K562 (cell line): ENCODE data around the gene EML1. TPM values are rescaled to one million over a fixed set of nuclear protein-coding genes. Genes with fewer than 3 reads are reported as not detected.

Experiments used
- ATAC-seq: fragments of 200-7000 bp; cut with Tn5 transposase; 3 replicates; pipeline ENCODE4 v1.9.1; 2020; ENCODE audit warnings: moderate library complexity
- BruUV-seq: library from RNA; stranded (reverse); fragments of 400-500 nt; replicated peaks from 2 replicates; lab custom pipeline; 2021; lab: Mats Ljungman, UMichigan
- CTCF ChIA-PET: fragments of 300-600 bp; formaldehyde crosslinking; extraction: SDS; loops from one replicate; lab custom pipeline; 2021; ENCODE audit warnings: low intra/inter-chr PET ratio; lab: Yijun Ruan, JAX
- POLR2A ChIA-PET: fragments of 300-600, 350-650 bp; sonication (Branson Sonifier 250); formaldehyde crosslinking; extraction: SDS; loops from one replicate; lab custom pipeline; 2021; ENCODE audit warnings: antibody characterized with exemption, inconsistent platforms; lab: Yijun Ruan, JAX
- DNase-seq, 4 experiments: peaks; one replicate each; pipeline versions ENCODE4 v3.0.0 to v3.0.0-alpha.2; 2011 to 2018; ENCODE audit warnings: low spot score in 3 of 4, mixed read lengths in 3 of 4; ENCODE audit errors: extremely low read depth in 1 of 4
- FAIRE-seq: peaks from 2 replicates; lab custom pipeline; 2011; peaks lifted over from hg19 to GRCh38; lab: Jason Lieb, UNC
- H2AFZ ChIP-seq: 2 replicates; pipeline ENCODE4 v1.6.0; 2011; ENCODE audit warnings: low read depth, low read length, control low read depth, inconsistent platforms
- H3K27ac ChIP-seq: fragments of 200-600 bp; 3 replicates; pipeline ENCODE4 v1.8.0; 2011; ENCODE audit warnings: low read depth, mild to moderate bottlenecking, control low read depth, inconsistent platforms, low read length, moderate library complexity, mixed read lengths; ENCODE audit errors: extremely low read depth
- H3K27me3 ChIP-seq, 2 experiments: fragments of 300-600 bp in 1 of 2; 2 replicates in 1 of 2; 3 replicates in 1 of 2; pipeline versions ENCODE4 v1.6.0 to v1.8.0; 2011; ENCODE audit warnings: inconsistent platforms in 2 of 2, low read length in 2 of 2, mild to moderate bottlenecking in 1 of 2, mixed read lengths in 1 of 2, moderate library complexity in 1 of 2; ENCODE audit not compliant: control insufficient read depth in 2 of 2, insufficient read depth in 2 of 2
- H3K36me3 ChIP-seq: fragments of 300-600 bp; 3 replicates; pipeline ENCODE4 v1.8.0; 2011; ENCODE audit warnings: mild to moderate bottlenecking, low read length, inconsistent platforms; ENCODE audit not compliant: control insufficient read depth, insufficient read depth
- H3K4me1 ChIP-seq, 2 experiments: fragments of 200-600 bp in 1 of 2; replicated peaks in 1 of 2; 2 replicates in 1 of 2; 3 replicates in 1 of 2; pipeline versions ENCODE4 v1.5.1 to v1.8.0; 2011; ENCODE audit warnings: inconsistent platforms in 2 of 2, low read length in 2 of 2, mild to moderate bottlenecking in 1 of 2, mixed read lengths in 1 of 2, moderate library complexity in 1 of 2; ENCODE audit not compliant: control insufficient read depth in 2 of 2, insufficient read depth in 2 of 2
- H3K4me2 ChIP-seq: 2 replicates; pipeline ENCODE4 v1.6.1; 2011; ENCODE audit warnings: low read length, control low read depth, inconsistent platforms, mixed read lengths; ENCODE audit not compliant: insufficient read depth
- H3K4me3 ChIP-seq: fragments of 200-600 bp; sonication (generic), shearing (Covaris generic); 2 replicates; pipeline ENCODE4 v1.5.1; 2016; ENCODE audit warnings: control low read depth, inconsistent platforms
- H3K79me2 ChIP-seq: fragments of 200-600 bp; 3 replicates; pipeline ENCODE4 v1.8.0; 2011; ENCODE audit warnings: low read length, inconsistent platforms; ENCODE audit not compliant: control insufficient read depth, insufficient read depth
- H3K9ac ChIP-seq, 2 experiments: 2 replicates each; pipeline versions ENCODE4 v1.6.0 to v1.6.1; 2011; ENCODE audit warnings: low read depth in 2 of 2, low read length in 2 of 2, control low read depth in 1 of 2, inconsistent platforms in 1 of 2, mild to moderate bottlenecking in 1 of 2, mixed read lengths in 1 of 2; ENCODE audit not compliant: insufficient read depth in 1 of 2
- H3K9me1 ChIP-seq: one replicate; pipeline ENCODE4 v1.6.0; 2011; ENCODE audit warnings: inconsistent platforms, mild to moderate bottlenecking, low read length, moderate library complexity; ENCODE audit not compliant: control insufficient read depth, insufficient read depth
- H3K9me3 ChIP-seq: replicated peaks from 2 replicates; pipeline ENCODE4 v1.5.1; 2011; ENCODE audit warnings: low read depth, low read length, inconsistent platforms; ENCODE audit not compliant: control insufficient read depth, insufficient read depth
- H4K20me1 ChIP-seq: replicated peaks from 2 replicates; pipeline ENCODE4 v1.6.1; 2011; ENCODE audit warnings: low read length, inconsistent platforms, mixed read lengths; ENCODE audit not compliant: control insufficient read depth, insufficient read depth
- CBX1 ChIP-seq: sonication (generic); IDR thresholded peaks from 2 replicates; pipeline ENCODE4 v1.6.1; 2016; ENCODE audit warnings: antibody characterized with exemption, low read depth, mild to moderate bottlenecking
- CHD1 ChIP-seq: fragments of 200-600 bp; sonication (generic); IDR thresholded peaks from one replicate; pipeline ENCODE4 v1.6.1; 2012; ENCODE audit warnings: mild to moderate bottlenecking, moderate library complexity, low read length, inconsistent platforms
- ERF ChIP-seq: fragments of 450-650 bp; formaldehyde crosslinking; IDR thresholded peaks from 2 replicates; pipeline ENCODE4 v1.4.0; 2020; ENCODE audit warnings: mild to moderate bottlenecking, mixed read lengths
- EWSR1 ChIP-seq: fragments of 450-650 bp; IDR thresholded peaks from 2 replicates; pipeline ENCODE4 v1.6.1; 2018; ENCODE audit warnings: borderline replicate concordance, mild to moderate bottlenecking, low read depth, moderate library complexity; ENCODE audit not compliant: partially characterized antibody
- FOXM1 ChIP-seq, 2 experiments: fragments of 450-650 bp in 1 of 2; sonication (generic) in 1 of 2; formaldehyde crosslinking in 1 of 2; IDR thresholded peaks; 2 replicates each; pipeline versions ENCODE4 v1.6.1 to v1.9.0; 2017 to 2022; ENCODE audit warnings: low read depth in 2 of 2, mild to moderate bottlenecking in 2 of 2, missing genetic modification reagents in 1 of 2, moderate library complexity in 1 of 2
- HINFP ChIP-seq: fragments of 450-650 bp; conservative IDR thresholded peaks from 2 replicates; pipeline ENCODE4 v1.6.1; 2016; ENCODE audit warnings: missing genetic modification characterization, low read depth, mild to moderate bottlenecking, control low read depth, missing compliant biosample characterization
- HOXB6 ChIP-seq: fragments of 250-450 bp; sonication (Bioruptor Pico); IDR thresholded peaks from 2 replicates; pipeline ENCODE4 v1.5.1; 2022; ENCODE audit warnings: mild to moderate bottlenecking, borderline replicate concordance
- ILF3 ChIP-seq: fragments of 450-650 bp; IDR thresholded peaks from 2 replicates; pipeline ENCODE4 v1.6.1; 2018; ENCODE audit warnings: antibody characterized with exemption, mild to moderate bottlenecking, moderate library complexity, borderline replicate concordance
- IRF2 ChIP-seq: sonication (generic); formaldehyde crosslinking; IDR thresholded peaks from 2 replicates; pipeline ENCODE4 v1.8.1; 2022; ENCODE audit warnings: mild to moderate bottlenecking, missing genetic modification reagents
- MAX ChIP-seq: sonication (generic); formaldehyde crosslinking; IDR thresholded peaks from 2 replicates; pipeline ENCODE4 v1.9.0; 2022; ENCODE audit warnings: mild to moderate bottlenecking, missing genetic modification reagents
- PRDM10 ChIP-seq: fragments of 450-650 bp; IDR thresholded peaks from 2 replicates; pipeline ENCODE4 v1.6.1; 2018; ENCODE audit not compliant: partially characterized antibody
- PYGO2 ChIP-seq: fragments of 450-650 bp; IDR thresholded peaks from 2 replicates; pipeline ENCODE4 v1.6.1; 2016; ENCODE audit warnings: mild to moderate bottlenecking, missing genetic modification characterization, moderate library complexity, missing compliant biosample characterization
- RFX1 ChIP-seq: fragments of 450-650 bp; IDR thresholded peaks from 2 replicates; pipeline ENCODE4 v1.6.1; 2016; ENCODE audit warnings: mild to moderate bottlenecking, moderate library complexity
- SETDB1 ChIP-seq: IDR thresholded peaks from one replicate; pipeline ENCODE4 v1.6.1; 2012; ENCODE audit warnings: low read length, control low read depth, inconsistent platforms
- WGBS: fragments of 100-300 bp; shearing (Covaris generic); methylation state at CpG from one replicate; pipeline ENCODE4 v1.1.6; 2016; ENCODE audit warnings: low coverage, mixed read lengths; ENCODE audit not compliant: insufficient coverage; ENCODE audit errors: missing lambda C conversion rate; 5-methylcytosine and 5-hydroxymethylcytosine counted together
- in situ Hi-C: fragments of 300-500 bp; cut with MboI; formaldehyde crosslinking; loops from 4 replicates; pipeline ENCODE4 v1.15.0; 2018; ENCODE audit warnings: inconsistent platforms, mixed read lengths
- intact Hi-C: fragments of 100-400 bp; cut with micrococcal nuclease; formaldehyde crosslinking; loops from 2 replicates; pipeline ENCODE4 v1.14.2; 2022
- polyA plus RNA-seq, 8 experiments: library from polyadenylated mRNA; depleted of rRNA in 4 of 8; stranded (reverse) in 5 of 8; unstranded in 3 of 8; fragments of >200 nt; fragmentation: Nextera tagmentation in 2 of 8; fragmentation: Illumina TruSeq in 1 of 8; extraction: Ambion mirVana in 2 of 8; extraction: Trizol in 1 of 8; gene quantifications; 2 replicates each; pipeline versions ENCODE4 v1.2.1 to v1.2.3, GENCODE V29; 2011 to 2014; ENCODE audit warnings: inconsistent platforms in 1 of 8, missing spikeins in 1 of 8
- total RNA-seq, 7 experiments: library from RNA; depleted of rRNA in 6 of 7; stranded (reverse); fragments of >200 nt in 6 of 7; fragmentation: Illumina TruSeq in 2 of 7; extraction: Trizol in 2 of 7; gene quantifications; 2 replicates each; pipeline versions ENCODE4 v1.2.1 to v1.2.3, GENCODE V29; 2011 to 2021; ENCODE audit warnings: low replicate concordance in 1 of 7

EML1 gene
- total and polyA plus RNA-seq, 9 of the 15 experiments (the other 6 are each of a cell fraction or from before 2014, with no cell fraction given) = 0.01 to 0.35 (median 0.07) TPM; not detected in 2

GRCh38 chr14:99887407-99887806 lies 94.2 kb downstream of the EML1 start (continued):
- no peak for TF ChIP-seq PYGO2 (tag)

- H3K9me1 ChIP-seq = no peaks in the 10 kb centered on the region
- H2AFZ ChIP-seq = no peak overlapping the region
- FAIRE-seq (no peak), DNase-seq (no peak), ATAC-seq (no peak)
- H3K79me2 ChIP-seq = no peaks in the 10 kb centered on the region
- 0% methylated on average over 5 of the region's 5 CpGs for WGBS
- H3K4me2 ChIP-seq = no peak overlapping the region
- CTCF ChIA-PET = no interaction called here
- peaks cover 6 to 54% of the 10 kb centered on the region in 2 experiments for H3K27me3 ChIP-seq
- H3K9me3 ChIP-seq = no peaks in the 10 kb centered on the region
- intact Hi-C loops = no loop called here
- no peak overlapping the region for H3K27ac ChIP-seq
- H3K4me3 ChIP-seq = no peak overlapping the region
- no peaks in the 10 kb centered on the region for H3K36me3 ChIP-seq
- no peaks in the 10 kb centered on the region for H3K4me1 ChIP-seq
- no TSS peak for BruUV-seq
- no peak overlapping the region for H3K9ac ChIP-seq
- POLR2A ChIA-PET = interaction anchor here (0.7 to 0.9 kb wide), 2 partner anchors 13 to 70 kb away, joined by 3 read pairs; no protein-coding TSS in a partner anchor
- in situ Hi-C loops = loop anchor here (10.0 to 25.0 kb wide), 3 partner anchors 163 to 501 kb away; no protein-coding TSS in a partner anchor
- no peaks in the 10 kb centered on the region for H4K20me1 ChIP-seq
- no peak for TF ChIP-seq FOXM1 (IDR thresholded peaks at IDR 0.05; ENCODE audit: low read depth)
- TF ChIP-seq FOXM1 (CRISPR knock-in tag; IDR thresholded peaks at IDR 0.05; ENCODE audit: low read depth) = no peak
- no peak for TF ChIP-seq SETDB1
- TF ChIP-seq ERF (CRISPR knock-in tag) = no peak
- no peak for TF ChIP-seq HOXB6 (CRISPR knock-in tag)
- no peak for TF ChIP-seq EWSR1
- TF ChIP-seq PRDM10 = no peak
- TF ChIP-seq MAX = no peak
- no peak for TF ChIP-seq ILF3
- no peak for TF ChIP-seq IRF2 (CRISPR knock-in tag)
- TF ChIP-seq CHD1 = no peak
- TF ChIP-seq CBX1 = no peak
- TF ChIP-seq HINFP (tag) = no peak
- no peak for TF ChIP-seq RFX1
These were observed 94.9 kb downstream of the EML1 start for GRCh38 chr14:99888149-99888548.
